ENCODE measurements around the gene DOK3.

The DOK3 gene

DNA sequence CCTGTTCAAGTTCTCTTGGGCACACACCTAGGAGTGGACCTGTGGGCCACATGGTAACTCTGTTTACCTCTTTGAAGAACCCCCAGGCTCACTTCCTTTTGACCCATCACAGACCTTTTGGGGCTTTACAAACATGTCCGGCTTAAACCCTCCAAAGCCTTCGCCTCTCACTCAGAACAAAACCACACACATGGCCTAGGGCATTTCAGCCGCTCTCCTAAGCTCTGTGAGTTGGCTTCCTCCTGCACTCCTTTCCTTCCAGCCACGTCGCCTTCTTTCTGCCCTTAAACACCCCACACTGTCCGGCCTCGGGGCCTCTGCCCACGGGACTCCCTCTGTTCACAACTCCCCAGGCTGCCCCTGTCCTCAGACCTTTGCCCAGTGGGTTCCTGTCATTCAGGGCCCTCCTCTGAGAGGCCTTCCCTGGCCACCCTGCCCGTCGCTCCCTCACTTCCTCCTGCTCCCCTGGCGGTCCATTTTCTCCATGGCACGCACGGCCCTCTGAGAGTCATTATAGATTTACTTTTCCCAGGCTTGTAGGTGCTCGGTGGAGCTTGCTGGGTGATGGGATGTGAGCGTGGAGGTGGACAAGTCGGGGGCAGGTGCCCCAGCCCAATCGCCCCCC lies 1.9 kb downstream of the DOK3 start:
- ChIA-PET POLR2A (interaction anchor here (0.5 to 3.1 kb wide), 2 partner anchors 11 to 42 kb away, joined by 3 to 17 read pairs; partner anchors contain the start of gene PDLIM7), CTCF (interaction anchor here (1.2 to 12.3 kb wide), 6 partner anchors 9 to 104 kb away, joined by 3 to 115 read pairs (median 16); partner anchors contain the start of gene PDLIM7)
- no peak for DNase-seq (ENCODE audit: extremely low spot score)
- TF ChIP-seq, protein P1, sequence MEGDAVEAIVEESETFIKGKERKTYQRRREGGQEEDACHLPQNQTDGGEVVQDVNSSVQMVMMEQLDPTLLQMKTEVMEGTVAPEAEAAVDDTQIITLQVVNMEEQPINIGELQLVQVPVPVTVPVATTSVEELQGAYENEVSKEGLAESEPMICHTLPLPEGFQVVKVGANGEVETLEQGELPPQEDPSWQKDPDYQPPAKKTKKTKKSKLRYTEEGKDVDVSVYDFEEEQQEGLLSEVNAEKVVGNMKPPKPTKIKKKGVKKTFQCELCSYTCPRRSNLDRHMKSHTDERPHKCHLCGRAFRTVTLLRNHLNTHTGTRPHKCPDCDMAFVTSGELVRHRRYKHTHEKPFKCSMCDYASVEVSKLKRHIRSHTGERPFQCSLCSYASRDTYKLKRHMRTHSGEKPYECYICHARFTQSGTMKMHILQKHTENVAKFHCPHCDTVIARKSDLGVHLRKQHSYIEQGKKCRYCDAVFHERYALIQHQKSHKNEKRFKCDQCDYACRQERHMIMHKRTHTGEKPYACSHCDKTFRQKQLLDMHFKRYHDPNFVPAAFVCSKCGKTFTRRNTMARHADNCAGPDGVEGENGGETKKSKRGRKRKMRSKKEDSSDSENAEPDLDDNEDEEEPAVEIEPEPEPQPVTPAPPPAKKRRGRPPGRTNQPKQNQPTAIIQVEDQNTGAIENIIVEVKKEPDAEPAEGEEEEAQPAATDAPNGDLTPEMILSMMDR (IDR thresholded peaks at IDR 0.05; ENCODE audit: control extremely low read depth, extremely low read depth, low read depth, missing control alignments) = no peak

DNA sequence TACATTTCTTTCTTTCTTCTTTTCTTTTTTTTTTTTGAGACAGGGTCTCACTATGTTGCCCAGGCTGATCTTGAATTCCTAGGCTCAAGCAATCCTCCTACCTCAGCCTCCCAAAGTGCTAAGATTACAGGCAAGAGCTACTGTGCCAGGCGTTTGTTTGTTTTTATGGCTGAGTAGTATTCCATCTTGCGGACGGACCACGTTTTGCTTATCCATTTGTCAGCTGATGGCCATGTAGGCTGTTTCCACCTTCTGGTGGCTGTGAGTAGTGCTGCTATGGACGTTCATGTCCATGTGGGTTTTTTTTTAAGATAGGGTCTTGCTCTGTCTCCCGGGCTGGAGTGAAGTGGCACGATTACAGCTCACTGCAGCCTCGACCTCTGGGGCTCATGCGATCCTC lies 2.5 kb downstream of the DOK3 start:
- DNase-seq (ENCODE audit: extremely low spot score) = no peak
- ChIA-PET CTCF (interaction anchor here (1.4 to 12.3 kb wide), 4 partner anchors 8 to 103 kb away, joined by 4 to 115 read pairs (median 47); partner anchors contain the start of gene PDLIM7), POLR2A (no interaction called here)

DNA sequence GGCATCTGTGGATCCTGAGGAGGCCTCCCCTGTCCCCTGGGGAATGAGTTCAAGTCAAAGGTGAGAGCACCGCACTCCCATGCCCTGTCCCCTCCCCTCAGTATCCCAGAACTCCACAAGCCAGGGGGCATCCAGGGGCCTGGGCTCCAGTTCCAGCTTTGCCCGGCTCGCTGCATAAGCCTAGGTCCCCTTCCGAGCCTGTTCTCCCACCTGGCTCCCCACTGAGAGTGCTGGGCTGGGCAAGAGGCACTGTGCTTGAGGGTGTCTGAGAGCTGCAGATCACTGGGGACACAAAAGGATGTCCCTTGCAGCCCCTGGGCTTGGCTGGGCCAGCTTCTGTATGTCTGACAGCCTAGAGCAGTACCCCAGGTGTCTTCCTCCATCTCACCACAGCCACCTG lies 4.6 kb downstream of the DOK3 start:
- ChIA-PET POLR2A (interaction anchor here (0.6 kb wide), 1 partner anchor 28 kb away, joined by 5 read pairs; no protein-coding TSS in a partner anchor), CTCF (interaction anchor here (1.0 to 12.3 kb wide), 3 partner anchors 9 to 101 kb away, joined by 3 to 115 read pairs (median 5); no protein-coding TSS in a partner anchor)
- DNase-seq (ENCODE audit: extremely low spot score) = no peak
- TF ChIP-seq, protein P1 (IDR thresholded peaks at IDR 0.05; ENCODE audit: control extremely low read depth, extremely low read depth, low read depth, missing control alignments) = no peak

More for the DNA sequence above, 2.5 kb downstream of the DOK3 start:
- TF ChIP-seq, protein P1 (IDR thresholded peaks at IDR 0.05; ENCODE audit: control extremely low read depth, extremely low read depth, low read depth, missing control alignments) = peak; percentile 7

DNA sequence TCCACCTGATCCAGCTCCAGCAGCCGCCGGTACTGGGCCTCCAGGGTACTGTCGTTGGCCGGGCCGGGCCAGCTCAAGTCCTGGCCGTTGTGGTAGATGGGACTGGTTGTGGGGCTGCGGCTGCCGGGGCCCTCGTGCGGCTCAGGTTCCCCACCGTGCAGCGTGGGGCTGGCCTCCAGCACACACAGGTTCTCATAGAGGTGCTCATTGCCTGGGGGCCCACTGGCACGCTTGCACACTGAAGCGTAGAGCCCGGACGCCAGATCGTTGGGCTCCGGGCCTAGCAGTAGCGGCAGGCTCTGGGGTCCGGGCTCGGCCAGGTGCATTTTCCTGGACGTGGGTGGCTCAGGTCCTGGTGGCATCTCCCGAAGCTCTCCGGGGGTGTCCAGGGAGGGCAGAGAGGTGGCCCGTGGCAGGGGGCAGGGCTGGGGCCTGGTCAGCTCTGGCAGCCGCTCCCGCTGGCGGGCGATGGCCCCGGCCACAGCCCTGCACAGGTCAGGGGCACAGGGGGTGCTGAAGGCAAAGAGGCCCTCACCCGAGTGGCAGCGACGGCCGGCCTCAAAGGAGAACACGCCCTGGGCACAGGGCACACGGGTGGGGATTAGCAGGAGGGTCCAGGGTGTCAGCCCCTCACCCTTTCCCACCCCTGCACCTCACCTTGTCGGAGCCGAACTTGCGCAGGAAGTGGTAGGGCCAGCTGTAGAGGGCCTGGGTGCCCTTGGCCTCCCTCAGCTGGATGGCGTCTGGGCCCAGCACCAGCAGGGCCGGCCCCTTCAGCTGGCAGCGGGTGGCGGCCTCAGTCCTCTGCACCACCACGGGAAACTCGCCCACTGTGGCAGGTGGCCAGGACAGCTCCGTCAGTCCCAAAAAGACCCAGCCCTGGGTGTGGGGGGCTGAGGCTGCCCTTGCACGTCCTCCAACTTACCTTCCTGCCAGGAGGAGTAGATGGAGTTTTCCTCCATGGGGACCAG lies 5.3 kb downstream of the DOK3 start:
- POLR2A ChIA-PET = interaction anchor here (0.6 kb wide), 1 partner anchor 29 kb away, joined by 5 read pairs; no protein-coding TSS in a partner anchor
- TF ChIP-seq, protein P1 (IDR thresholded peaks at IDR 0.05; ENCODE audit: control extremely low read depth, extremely low read depth, low read depth, missing control alignments) = no peak
- no peak for DNase-seq (ENCODE audit: extremely low spot score)
- CTCF ChIA-PET = interaction anchor here (1.0 to 12.3 kb wide), 4 partner anchors 9 to 100 kb away, joined by 3 to 115 read pairs (median 25); no protein-coding TSS in a partner anchor

DNA sequence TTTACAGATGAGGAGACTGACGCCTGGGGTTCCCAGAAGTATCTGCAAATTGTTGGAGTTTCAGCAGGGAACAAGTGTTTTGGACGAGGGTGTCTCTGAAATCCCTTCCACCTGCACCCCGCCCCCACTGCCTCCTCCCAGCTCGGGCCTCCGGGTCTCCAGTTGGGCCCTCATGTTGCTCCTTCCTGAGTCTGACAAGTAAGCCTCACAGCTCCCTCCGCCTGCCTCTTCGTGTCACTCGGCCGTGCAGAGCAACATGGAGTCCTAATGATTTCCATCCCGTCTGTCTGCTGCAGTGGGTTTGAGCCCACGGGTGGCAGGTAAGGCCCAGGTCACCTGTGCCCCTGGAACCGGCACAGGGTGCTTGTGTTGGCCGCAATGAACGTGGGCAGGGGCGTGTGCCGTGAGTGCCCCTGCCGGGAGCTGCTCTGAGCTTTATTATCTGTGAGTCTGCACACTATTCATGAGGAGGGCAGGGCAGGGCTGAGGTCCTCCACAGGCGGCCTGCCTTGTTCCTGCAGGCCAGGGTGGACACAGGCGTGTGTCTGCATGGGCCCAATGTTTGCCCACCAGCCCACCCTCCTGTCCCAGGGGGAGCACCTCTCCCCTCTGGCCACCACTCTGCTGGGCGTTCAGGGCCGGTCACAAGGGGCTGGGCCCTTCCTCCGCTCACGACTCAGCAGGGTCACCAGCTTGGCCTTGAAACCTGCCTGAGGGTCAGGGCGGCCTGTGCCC lies 6.1 kb downstream of the DOK3 start:
- no peak for DNase-seq (ENCODE audit: extremely low spot score)
- CTCF ChIA-PET = interaction anchor here (2.7 to 12.3 kb wide), 4 partner anchors 13 to 114 kb away, joined by 22 to 115 read pairs (median 66); partner anchors contain the start of gene DDX41
- POLR2A ChIA-PET = no interaction called here
- TF ChIP-seq, protein P1 (IDR thresholded peaks at IDR 0.05; ENCODE audit: control extremely low read depth, extremely low read depth, low read depth, missing control alignments) = no peak
